ENCODE results near the gene LRRC55.
"Not testable (repeated sequence)": the region's sequence is repeated elsewhere in the genome, so short reads cannot be mapped to it uniquely, and the experiment has no call there.

Gene LRRC55

DNA sequence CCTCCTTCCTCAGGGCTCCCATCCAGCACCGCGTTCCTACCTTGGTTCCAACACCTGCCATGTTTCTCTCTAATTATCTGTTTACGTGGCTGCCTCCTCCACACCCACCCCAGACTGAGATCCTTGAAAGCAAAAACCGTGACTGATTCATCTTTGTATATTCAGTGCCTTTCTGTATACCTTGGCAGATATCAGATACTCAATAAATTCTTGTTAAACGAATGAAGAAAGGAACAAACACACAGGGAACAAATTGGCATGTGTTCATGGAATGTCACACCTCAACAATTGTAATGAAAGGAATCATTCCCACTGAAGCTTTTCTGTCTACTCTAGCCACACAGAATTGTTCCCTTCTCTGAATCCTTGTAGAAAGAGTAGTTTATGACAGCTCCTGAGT is 20.4 kb upstream of the LRRC55 start:
- Histone ChIP-seq H3K27me3 (ENCODE audit: control insufficient read depth in 1 of 2, insufficient read depth in 2 of 2, low read length in 2 of 2) (no peaks in the 10 kb centered on the region), H3K4me3 (ENCODE audit: low read length in 2 of 2) (no peak overlapping the region), H3K27ac (ENCODE audit: low read length) (no peak overlapping the region), H3K9ac (ENCODE audit: low read length in 2 of 2) (no peak overlapping the region), H3K4me1 (ENCODE audit: control insufficient read depth, insufficient read depth, low read length) (peaks cover 5% of the 10 kb centered on the region), H3K9me3 (ENCODE audit: control insufficient read depth in 2 of 2, low read length in 2 of 2) (no peaks in the 10 kb centered on the region), H3K36me3 (ENCODE audit: control insufficient read depth in 2 of 2, insufficient read depth in 2 of 2, low read length in 2 of 2) (no peaks in the 10 kb centered on the region)

DNA sequence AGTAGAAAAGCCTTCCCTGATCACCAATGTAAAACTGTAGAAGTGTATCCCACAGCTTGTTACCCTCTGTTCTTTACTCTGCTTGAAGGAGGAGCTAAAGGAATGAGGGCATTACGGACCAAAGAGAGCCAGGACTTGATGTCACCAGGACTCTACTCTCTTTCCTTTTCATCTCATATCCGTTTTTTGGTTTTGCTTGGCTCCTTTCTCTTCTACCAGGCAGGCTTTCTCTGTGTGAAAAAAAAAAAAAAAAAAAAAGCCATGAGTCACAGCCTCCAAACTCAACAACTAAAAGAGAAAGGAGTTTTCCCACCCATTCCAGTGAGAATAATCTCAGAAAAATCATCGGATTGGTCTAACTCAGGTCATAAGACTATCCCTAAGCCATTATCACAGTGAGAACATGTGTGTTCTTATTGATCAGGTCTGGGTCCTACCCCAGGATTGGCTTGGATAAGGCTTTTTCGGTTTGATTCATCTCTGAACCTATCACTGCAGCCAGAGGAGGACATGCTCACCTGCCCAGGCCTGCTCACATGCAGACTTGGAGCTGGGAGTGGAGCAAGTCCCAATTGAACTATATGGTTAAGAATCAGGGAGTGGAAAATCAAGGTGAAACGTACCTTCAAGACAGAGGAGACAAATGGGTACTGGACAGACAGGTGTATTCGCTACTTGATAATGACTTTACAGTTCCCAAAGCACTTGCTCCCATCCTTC is 19.4 kb upstream of the LRRC55 start:
- no peaks in the 10 kb centered on the region for H3K27me3 ChIP-seq (ENCODE audit: control insufficient read depth in 1 of 2, insufficient read depth in 2 of 2, low read length in 2 of 2)
- H3K9ac ChIP-seq (ENCODE audit: low read length in 2 of 2): no peak overlapping the region
- no peak overlapping the region for H3K4me3 ChIP-seq (ENCODE audit: low read length in 2 of 2)
- H3K36me3 ChIP-seq (ENCODE audit: control insufficient read depth in 2 of 2, insufficient read depth in 2 of 2, low read length in 2 of 2): no peaks in the 10 kb centered on the region
- H3K27ac ChIP-seq (ENCODE audit: low read length): no peak overlapping the region
- no peaks in the 10 kb centered on the region for H3K9me3 ChIP-seq (ENCODE audit: control insufficient read depth in 2 of 2, low read length in 2 of 2)
- H3K4me1 ChIP-seq (ENCODE audit: control insufficient read depth, insufficient read depth, low read length): peaks cover 4% of the 10 kb centered on the region

DNA sequence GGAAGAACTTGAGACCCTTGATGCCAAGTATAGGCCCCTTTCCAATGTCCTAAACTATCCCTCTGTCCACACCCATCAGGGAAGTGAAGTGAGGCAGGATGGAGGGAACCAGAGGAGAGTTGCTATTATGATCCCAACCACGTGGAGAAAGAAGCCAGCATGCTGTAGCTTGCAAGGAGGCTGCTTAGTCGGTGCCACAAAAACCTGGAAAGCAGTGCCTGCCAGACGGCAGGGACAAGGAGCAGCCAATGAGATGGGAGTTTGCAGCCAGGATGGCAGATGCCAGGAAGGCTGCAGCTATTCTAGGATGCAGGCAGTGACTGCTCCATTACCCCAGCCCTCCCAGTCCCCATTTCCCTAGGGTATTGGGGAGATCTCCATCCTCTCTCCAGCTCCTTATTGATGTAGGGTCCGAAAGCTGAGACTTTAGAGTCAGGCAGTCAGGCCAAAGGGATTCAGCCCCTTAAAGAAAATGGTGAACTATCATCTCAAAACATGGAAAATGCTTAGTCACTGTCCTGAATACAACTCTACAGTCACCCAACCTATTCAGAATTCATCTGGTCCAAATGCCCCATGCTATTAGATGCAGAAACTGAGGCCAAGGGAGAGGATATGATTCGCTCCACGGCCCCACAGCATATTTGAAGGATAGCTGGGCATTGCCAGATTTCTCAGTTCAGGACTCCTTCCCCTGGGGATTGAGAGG is 18.4 kb upstream of the LRRC55 start:
- Histone ChIP-seq H3K36me3 (ENCODE audit: control insufficient read depth in 2 of 2, insufficient read depth in 2 of 2, low read length in 2 of 2) (no peaks in the 10 kb centered on the region), H3K9ac (ENCODE audit: low read length in 2 of 2) (no peak overlapping the region)

DNA sequence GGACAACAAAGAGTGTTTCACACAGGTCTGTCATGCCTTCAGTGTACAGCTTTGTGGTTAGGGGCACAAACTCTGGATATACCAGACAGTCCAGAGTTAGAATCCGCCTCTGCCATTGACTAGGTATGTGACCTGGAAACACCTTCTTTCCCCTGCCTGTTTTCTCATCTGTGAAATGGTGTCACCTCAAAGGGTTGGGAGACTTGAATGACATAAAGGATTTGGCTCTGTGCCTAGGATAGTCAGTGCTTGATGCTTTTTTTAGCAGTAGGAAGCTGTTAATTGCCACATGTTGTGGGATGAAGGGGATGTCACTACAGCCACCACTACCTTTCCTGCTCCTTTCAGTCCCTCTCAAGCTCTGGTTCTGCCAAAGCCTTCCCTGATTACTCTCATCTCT is 17.4 kb upstream of the LRRC55 start:
- Histone ChIP-seq H3K9me3 (ENCODE audit: control insufficient read depth in 2 of 2, low read length in 2 of 2) (no peaks in the 10 kb centered on the region), H3K27me3 (ENCODE audit: control insufficient read depth in 1 of 2, insufficient read depth in 2 of 2, low read length in 2 of 2) (no peaks in the 10 kb centered on the region), H3K36me3 (ENCODE audit: control insufficient read depth in 2 of 2, insufficient read depth in 2 of 2, low read length in 2 of 2) (no peaks in the 10 kb centered on the region), H3K4me1 (ENCODE audit: control insufficient read depth, insufficient read depth, low read length) (peaks cover 8% of the 10 kb centered on the region), H3K4me3 (ENCODE audit: low read length in 2 of 2) (no peak overlapping the region), H3K9ac (ENCODE audit: low read length in 2 of 2) (no peak overlapping the region), H3K27ac (ENCODE audit: low read length) (no peak overlapping the region)

More for the DNA sequence above, 18.4 kb upstream of the LRRC55 start:
- Histone ChIP-seq H3K27me3 (ENCODE audit: control insufficient read depth in 1 of 2, insufficient read depth in 2 of 2, low read length in 2 of 2) (no peaks in the 10 kb centered on the region), H3K9me3 (ENCODE audit: control insufficient read depth in 2 of 2, low read length in 2 of 2) (no peaks in the 10 kb centered on the region), H3K4me1 (ENCODE audit: control insufficient read depth, insufficient read depth, low read length) (peaks cover 8% of the 10 kb centered on the region), H3K27ac (ENCODE audit: low read length) (no peak overlapping the region), H3K4me3 (ENCODE audit: low read length in 2 of 2) (no peak overlapping the region)

DNA sequence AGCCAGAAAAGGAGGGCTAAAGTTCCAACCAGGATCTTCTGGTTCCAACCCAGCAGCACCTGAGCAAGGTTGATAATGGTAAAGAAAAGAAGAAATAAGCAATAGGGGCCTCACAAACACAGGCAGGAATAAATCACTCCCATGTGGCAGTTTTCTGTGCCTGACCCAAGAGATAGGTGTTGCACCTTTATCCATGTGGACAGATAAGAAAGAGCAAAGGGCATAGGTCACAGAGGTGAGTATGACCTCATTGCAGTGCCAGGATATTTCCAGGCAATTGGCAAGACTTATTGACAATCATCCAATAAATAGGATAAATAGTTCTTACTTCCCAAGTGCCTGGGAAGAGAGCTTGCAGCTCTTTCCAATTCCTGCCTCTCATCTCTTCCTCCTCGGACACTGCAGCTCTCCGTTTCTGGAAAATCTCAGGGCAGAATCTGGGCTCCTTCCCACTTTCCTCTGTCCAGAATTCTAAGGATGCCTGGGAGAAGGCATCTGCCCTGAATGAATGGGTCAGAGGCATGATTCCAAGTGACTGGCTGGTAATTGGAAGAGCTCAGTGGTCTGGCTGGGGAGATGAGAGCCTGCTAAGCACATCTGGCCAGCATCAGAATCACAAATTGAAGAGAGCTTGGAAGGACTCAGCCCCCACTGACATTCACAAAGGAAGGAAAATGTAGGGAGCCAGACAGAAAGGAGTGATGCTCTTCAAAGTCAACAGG is 14.5 kb upstream of the LRRC55 start:
- Histone ChIP-seq H3K9me3 (ENCODE audit: control insufficient read depth in 2 of 2, low read length in 2 of 2) (no peaks in the 10 kb centered on the region), H3K9ac (ENCODE audit: low read length in 2 of 2) (no peak overlapping the region), H3K36me3 (ENCODE audit: control insufficient read depth in 2 of 2, insufficient read depth in 2 of 2, low read length in 2 of 2) (no peaks in the 10 kb centered on the region), H3K4me1 (ENCODE audit: control insufficient read depth, insufficient read depth, low read length) (peaks cover 8% of the 10 kb centered on the region), H3K4me3 (ENCODE audit: low read length in 2 of 2) (no peak overlapping the region), H3K27ac (ENCODE audit: low read length) (no peak overlapping the region), H3K27me3 (ENCODE audit: control insufficient read depth in 1 of 2, insufficient read depth in 2 of 2, low read length in 2 of 2) (no peaks in the 10 kb centered on the region)

DNA sequence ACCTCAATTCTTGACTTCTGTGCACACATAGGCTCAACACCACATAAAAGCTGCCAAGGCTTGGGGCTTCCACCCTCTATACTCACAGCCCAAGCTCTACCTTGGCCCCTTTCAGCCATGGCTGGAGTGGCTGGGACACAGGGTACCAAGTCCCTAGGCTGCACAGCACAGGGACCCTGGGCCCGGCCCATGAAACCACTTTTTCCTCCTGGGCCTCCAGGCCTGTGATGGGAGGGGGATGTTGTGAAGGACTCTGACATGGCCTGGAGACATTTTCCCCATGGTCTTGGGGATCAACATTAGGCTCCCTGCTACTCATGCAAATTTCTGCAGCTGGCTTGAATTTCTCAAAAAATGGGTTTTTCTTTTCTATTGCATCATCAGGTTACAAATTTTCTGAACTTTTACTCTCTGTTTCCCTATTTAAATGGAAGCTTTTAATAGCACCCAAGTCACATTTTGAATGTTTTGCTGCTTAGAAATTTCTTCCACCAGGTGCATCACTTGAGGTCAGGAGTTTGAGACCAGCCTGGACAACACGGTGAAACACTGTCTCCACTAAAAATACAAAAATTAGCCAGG is 11.9 kb upstream of the LRRC55 start:
- H3K4me3 ChIP-seq (ENCODE audit: low read length in 2 of 2); H3K27me3 ChIP-seq (ENCODE audit: control insufficient read depth in 1 of 2, insufficient read depth in 2 of 2, low read length in 2 of 2); H3K36me3 ChIP-seq (ENCODE audit: control insufficient read depth in 2 of 2, insufficient read depth in 2 of 2, low read length in 2 of 2); H3K9ac ChIP-seq (ENCODE audit: low read length in 2 of 2); H3K4me1 ChIP-seq (ENCODE audit: control insufficient read depth, insufficient read depth, low read length); H3K9me3 ChIP-seq (ENCODE audit: control insufficient read depth in 2 of 2, low read length in 2 of 2); H3K27ac ChIP-seq (ENCODE audit: low read length): not testable (repeated sequence)

DNA sequence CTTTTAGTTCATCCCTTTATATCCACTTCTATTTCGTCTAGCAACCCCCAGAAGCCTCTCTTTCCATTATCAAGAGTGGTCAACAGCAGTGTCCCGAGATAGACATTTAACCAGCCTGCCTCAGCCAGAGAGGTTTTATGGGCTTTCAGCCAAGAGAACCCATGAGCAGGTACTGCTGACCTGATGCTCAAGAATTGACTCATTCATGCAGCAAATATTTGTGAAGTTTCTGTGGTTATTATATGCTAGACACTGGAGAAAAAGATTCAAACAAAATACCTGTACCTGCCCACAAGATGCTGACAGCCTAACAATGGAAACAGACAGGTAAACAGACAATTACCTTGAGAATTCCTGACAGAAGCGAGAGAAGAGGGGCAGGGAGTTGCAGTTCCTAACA is 9.7 kb upstream of the LRRC55 start:
- no peaks in the 10 kb centered on the region for H3K9me3 ChIP-seq (ENCODE audit: control insufficient read depth in 2 of 2, low read length in 2 of 2)
- H3K4me3 ChIP-seq (ENCODE audit: low read length in 2 of 2): no peak overlapping the region
- no peak overlapping the region for H3K27ac ChIP-seq (ENCODE audit: low read length)
- H3K27me3 ChIP-seq (ENCODE audit: control insufficient read depth in 1 of 2, insufficient read depth in 2 of 2, low read length in 2 of 2): no peaks in the 10 kb centered on the region
- no peak overlapping the region for H3K9ac ChIP-seq (ENCODE audit: low read length in 2 of 2)
- no peaks in the 10 kb centered on the region for H3K36me3 ChIP-seq (ENCODE audit: control insufficient read depth in 2 of 2, insufficient read depth in 2 of 2, low read length in 2 of 2)
- H3K4me1 ChIP-seq (ENCODE audit: control insufficient read depth, insufficient read depth, low read length): peaks cover 7% of the 10 kb centered on the region

DNA sequence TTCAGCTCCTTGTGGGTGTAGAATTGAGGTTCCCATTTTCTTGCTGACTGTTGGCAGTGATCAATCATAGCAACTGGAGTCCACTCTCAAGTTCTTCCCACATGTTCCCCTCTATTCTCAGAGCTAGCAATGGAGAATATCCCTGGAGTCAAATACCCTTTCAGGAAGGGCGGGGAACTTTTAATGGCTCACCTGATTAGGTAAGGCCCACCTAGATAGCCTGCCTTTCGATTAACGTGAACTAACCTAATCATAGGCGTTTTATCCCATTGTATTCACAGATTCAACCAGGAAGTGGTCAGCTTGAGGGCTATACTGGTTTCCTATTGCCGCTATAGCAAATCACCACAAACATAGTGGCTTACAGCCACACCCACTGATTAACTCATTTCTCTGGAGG is 7.1 kb upstream of the LRRC55 start:
- Histone ChIP-seq H3K4me1 (ENCODE audit: control insufficient read depth, insufficient read depth, low read length) (no peaks in the 10 kb centered on the region), H3K36me3 (ENCODE audit: control insufficient read depth in 2 of 2, insufficient read depth in 2 of 2, low read length in 2 of 2) (no peaks in the 10 kb centered on the region), H3K9me3 (ENCODE audit: control insufficient read depth in 2 of 2, low read length in 2 of 2) (no peaks in the 10 kb centered on the region), H3K27me3 (ENCODE audit: control insufficient read depth in 1 of 2, insufficient read depth in 2 of 2, low read length in 2 of 2) (no peaks in the 10 kb centered on the region), H3K9ac (ENCODE audit: low read length in 2 of 2) (no peak overlapping the region), H3K27ac (ENCODE audit: low read length) (no peak overlapping the region), H3K4me3 (ENCODE audit: low read length in 2 of 2) (no peak overlapping the region)

DNA sequence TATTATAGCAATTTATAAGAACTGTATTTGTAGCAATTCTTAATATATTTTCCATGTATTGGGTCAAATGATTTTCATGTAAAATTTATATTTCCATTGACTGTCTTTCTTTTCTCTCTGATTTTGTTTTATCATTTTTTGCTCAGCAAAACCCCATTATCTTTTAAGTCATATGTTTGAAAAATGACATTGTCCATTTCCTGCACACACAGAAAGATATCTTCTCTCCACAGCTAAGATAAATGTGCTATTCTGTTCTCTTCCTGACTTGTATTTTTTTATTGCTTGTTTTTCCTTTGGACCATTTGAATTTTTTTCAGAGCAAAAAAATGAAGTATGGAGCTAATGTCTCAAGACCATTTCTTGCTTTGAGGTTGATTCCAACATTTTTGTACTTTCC is 6.3 kb upstream of the LRRC55 start:
- H3K4me3 ChIP-seq (ENCODE audit: low read length in 2 of 2): no peak overlapping the region
- H3K4me1 ChIP-seq (ENCODE audit: control insufficient read depth, insufficient read depth, low read length): no peaks in the 10 kb centered on the region
- no peaks in the 10 kb centered on the region for H3K36me3 ChIP-seq (ENCODE audit: control insufficient read depth in 2 of 2, insufficient read depth in 2 of 2, low read length in 2 of 2)
- no peak overlapping the region for H3K27ac ChIP-seq (ENCODE audit: low read length)
- peaks cover 2 to 5% of the 10 kb centered on the region in 2 donors for H3K27me3 ChIP-seq (ENCODE audit: control insufficient read depth in 1 of 2, insufficient read depth in 2 of 2, low read length in 2 of 2)
- no peak overlapping the region for H3K9ac ChIP-seq (ENCODE audit: low read length in 2 of 2)
- no peaks in the 10 kb centered on the region for H3K9me3 ChIP-seq (ENCODE audit: control insufficient read depth in 2 of 2, low read length in 2 of 2)

DNA sequence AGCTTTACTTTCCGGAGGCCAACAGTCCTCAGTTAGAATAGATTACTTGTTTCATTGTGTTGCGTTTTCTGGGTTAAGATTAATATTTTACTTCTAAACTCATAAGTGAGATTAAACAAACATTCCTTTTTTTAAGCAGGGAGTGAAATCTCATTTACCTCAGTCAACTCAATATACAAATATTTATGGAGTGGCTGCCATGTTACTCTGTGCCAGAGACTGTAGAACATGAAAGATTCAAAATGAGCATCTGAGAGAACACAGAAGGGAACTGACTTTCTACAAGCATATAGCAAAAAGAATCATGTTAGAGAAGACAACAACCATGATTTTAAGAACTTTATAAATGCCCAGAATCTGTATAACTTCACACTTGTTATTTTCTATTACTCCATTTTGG is 3.4 kb upstream of the LRRC55 start:
- H3K27me3 ChIP-seq (ENCODE audit: control insufficient read depth in 1 of 2, insufficient read depth in 2 of 2, low read length in 2 of 2): peaks cover 14 to 17% of the 10 kb centered on the region in 2 donors
- H3K4me1 ChIP-seq (ENCODE audit: control insufficient read depth, insufficient read depth, low read length): peaks cover 18% of the 10 kb centered on the region
- H3K9ac ChIP-seq (ENCODE audit: low read length in 2 of 2): no peak overlapping the region
- H3K27ac ChIP-seq (ENCODE audit: low read length): no peak overlapping the region
- H3K36me3 ChIP-seq (ENCODE audit: control insufficient read depth in 2 of 2, insufficient read depth in 2 of 2, low read length in 2 of 2): no peaks in the 10 kb centered on the region
- no peak overlapping the region for H3K4me3 ChIP-seq (ENCODE audit: low read length in 2 of 2)
- no peaks in the 10 kb centered on the region for H3K9me3 ChIP-seq (ENCODE audit: control insufficient read depth in 2 of 2, low read length in 2 of 2)

All from stomach smooth muscle (tissue), 2 donors.